SU-DHL-6 (cell line): ENCODE measurements around the gene RFTN1.
A peak's percentile ranks its signal among the peaks of the same experiment; 100 is the strongest.

Experiments
- H2AFZ ChIP-seq: fragments of 200-600 bp; sonication (generic); 2 replicates; pipeline ENCODE4 v1.6.1; 2014; ENCODE audit warnings: low read depth, mild to moderate bottlenecking, moderate library complexity, mixed read lengths, antibody characterized with exemption, low read length; ENCODE audit not compliant: severe bottlenecking
- H3F3A ChIP-seq: fragments of 200-600 bp; shearing (Covaris generic); 2 replicates; pipeline ENCODE4 v1.6.0; 2016; ENCODE audit warnings: antibody characterized with exemption, mild to moderate bottlenecking; ENCODE audit not compliant: insufficient read depth
- H3K27ac ChIP-seq: fragments of 200-600 bp; sonication (generic); 2 replicates; pipeline ENCODE4 v1.5.1; 2016; ENCODE audit warnings: low read depth, mild to moderate bottlenecking, low read length, moderate library complexity, mixed read lengths
- H3K27me3 ChIP-seq: fragments of 200-600 bp; sonication (generic), shearing (Covaris generic); 2 replicates; pipeline ENCODE4 v1.6.0; 2014; ENCODE audit warnings: mild to moderate bottlenecking, low read length
- H3K36me3 ChIP-seq: fragments of 200-600 bp; sonication (generic); 2 replicates; pipeline ENCODE4 v1.6.1; 2014; ENCODE audit warnings: mild to moderate bottlenecking, low read length, mixed read lengths
- H3K4me2 ChIP-seq: fragments of 300-600, 200-600 bp; shearing (Covaris generic), sonication (generic); 2 replicates; pipeline ENCODE4 v1.6.0; 2014; ENCODE audit warnings: low read length, low read depth, mild to moderate bottlenecking; ENCODE audit not compliant: poor library complexity, severe bottlenecking
- H3K4me3 ChIP-seq: fragments of 200-600 bp; sonication (generic); 2 replicates; pipeline ENCODE4 v1.5.1; 2014; ENCODE audit warnings: antibody characterized with exemption, low read length, mild to moderate bottlenecking, mixed read lengths; ENCODE audit not compliant: insufficient read depth, poor library complexity, severe bottlenecking
- H3K79me2 ChIP-seq: fragments of 200-600 bp; sonication (generic); 2 replicates; pipeline ENCODE4 v1.6.1; 2014; ENCODE audit warnings: mild to moderate bottlenecking, low read length, moderate library complexity; ENCODE audit not compliant: insufficient read depth
- H3K9ac ChIP-seq: fragments of 200-600 bp; sonication (generic); 2 replicates; pipeline ENCODE4 v1.7.0; 2014; ENCODE audit warnings: mild to moderate bottlenecking, low read length
- H3K9me2 ChIP-seq: fragments of 200-600 bp; sonication (generic); replicated peaks from 2 replicates; pipeline ENCODE4 v1.6.1; 2014; ENCODE audit warnings: low read length; ENCODE audit not compliant: insufficient read depth
- H3K9me3 ChIP-seq: fragments of 200-600 bp; sonication (generic); 2 replicates; pipeline ENCODE4 v1.6.1; 2014; ENCODE audit warnings: low read length, mixed read lengths; ENCODE audit not compliant: insufficient read depth
- H4K20me1 ChIP-seq: fragments of 200-600 bp; sonication (generic); 2 replicates; pipeline ENCODE4 v1.6.1; 2014; ENCODE audit warnings: low read depth, mild to moderate bottlenecking, antibody characterized with exemption, low read length, moderate library complexity, mixed read lengths
- EZH2phosphoT487 ChIP-seq: fragments of 200-600 bp; sonication (generic), shearing (Covaris generic); conservative IDR thresholded peaks from 2 replicates; pipeline ENCODE4 v1.6.1; 2018; ENCODE audit warnings: mild to moderate bottlenecking, antibody characterized with exemption, low read length, moderate library complexity, mixed read lengths
- TF ChIP-seq, protein P1 (sequence below): fragments of 200-600 bp; sonication (generic); IDR thresholded peaks from one replicate; pipeline ENCODE4 v1.5.1; 2017; ENCODE audit warnings: antibody characterized with exemption, mild to moderate bottlenecking, low read length, moderate library complexity; ENCODE audit not compliant: insufficient read depth, poor library complexity, severe bottlenecking

RFTN1 gene

DNA sequence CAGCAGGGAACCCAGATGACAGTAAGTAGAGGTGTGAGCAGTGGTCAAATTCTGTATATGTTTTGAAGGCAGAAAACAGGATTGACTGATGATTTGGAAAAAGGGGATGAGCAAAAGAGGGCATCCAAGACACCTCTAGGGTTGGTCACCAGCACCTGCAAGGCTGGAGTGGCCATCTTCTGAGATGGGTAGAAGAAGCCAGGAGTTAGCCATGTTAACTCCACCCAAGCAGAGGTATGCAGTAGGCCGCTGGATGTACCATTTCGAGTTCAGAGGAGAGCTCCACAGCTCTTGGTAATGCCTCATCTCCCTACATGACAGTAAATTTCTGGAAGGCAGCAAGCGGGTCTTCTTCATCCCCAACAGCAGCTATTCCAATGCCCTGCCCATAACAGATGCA is 7.0 kb downstream of the RFTN1 start:
- Histone ChIP-seq H3K79me2 (peaks cover 100% of the 10 kb centered on the region), H3K36me3 (peaks cover 33% of the 10 kb centered on the region), H3K4me2 (peak overlapping the region; percentile 97), H3F3A (peaks cover 30% of the 10 kb centered on the region), H4K20me1 (peaks cover 47% of the 10 kb centered on the region), H3K27ac (peak overlapping the region; percentile 21; the same call in 1 of the 2 replicates), H3K9ac (no peak overlapping the region), H3K27me3 (no peaks in the 10 kb centered on the region), H3K9me3 (no peaks in the 10 kb centered on the region), H3K9me2 (no peaks in the 10 kb centered on the region), H3K4me3 (no peak overlapping the region), H2AFZ (no peak overlapping the region)
- no peak for TF ChIP-seq EZH2phosphoT487
- TF ChIP-seq, protein P1, sequence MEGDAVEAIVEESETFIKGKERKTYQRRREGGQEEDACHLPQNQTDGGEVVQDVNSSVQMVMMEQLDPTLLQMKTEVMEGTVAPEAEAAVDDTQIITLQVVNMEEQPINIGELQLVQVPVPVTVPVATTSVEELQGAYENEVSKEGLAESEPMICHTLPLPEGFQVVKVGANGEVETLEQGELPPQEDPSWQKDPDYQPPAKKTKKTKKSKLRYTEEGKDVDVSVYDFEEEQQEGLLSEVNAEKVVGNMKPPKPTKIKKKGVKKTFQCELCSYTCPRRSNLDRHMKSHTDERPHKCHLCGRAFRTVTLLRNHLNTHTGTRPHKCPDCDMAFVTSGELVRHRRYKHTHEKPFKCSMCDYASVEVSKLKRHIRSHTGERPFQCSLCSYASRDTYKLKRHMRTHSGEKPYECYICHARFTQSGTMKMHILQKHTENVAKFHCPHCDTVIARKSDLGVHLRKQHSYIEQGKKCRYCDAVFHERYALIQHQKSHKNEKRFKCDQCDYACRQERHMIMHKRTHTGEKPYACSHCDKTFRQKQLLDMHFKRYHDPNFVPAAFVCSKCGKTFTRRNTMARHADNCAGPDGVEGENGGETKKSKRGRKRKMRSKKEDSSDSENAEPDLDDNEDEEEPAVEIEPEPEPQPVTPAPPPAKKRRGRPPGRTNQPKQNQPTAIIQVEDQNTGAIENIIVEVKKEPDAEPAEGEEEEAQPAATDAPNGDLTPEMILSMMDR: no peak

GRCh38 chr3:16504692-16505091 is 8.8 kb downstream of the RFTN1 start:
- no peak overlapping the region for H2AFZ ChIP-seq
- H3F3A ChIP-seq: peaks cover 25% of the 10 kb centered on the region
- no peaks in the 10 kb centered on the region for H3K27me3 ChIP-seq
- peaks cover 50% of the 10 kb centered on the region for H3K36me3 ChIP-seq
- no peak overlapping the region for H3K4me3 ChIP-seq
- TF ChIP-seq EZH2phosphoT487: no peak
- TF ChIP-seq, protein P1: no peak
- H3K9me3 ChIP-seq: no peaks in the 10 kb centered on the region
- H3K79me2 ChIP-seq: peaks cover 100% of the 10 kb centered on the region
- H3K9ac ChIP-seq: no peak overlapping the region; the same call in 1 of the 2 replicates
- no peaks in the 10 kb centered on the region for H3K9me2 ChIP-seq
- H4K20me1 ChIP-seq: peaks cover 63% of the 10 kb centered on the region
- peak overlapping the region; percentile 45 for H3K27ac ChIP-seq
- H3K4me2 ChIP-seq: peak overlapping the region; percentile 14

- H3K27me3 ChIP-seq: no peaks in the 10 kb centered on the region
- H3K4me2 ChIP-seq: peak overlapping the region; percentile 14
- H3K79me2 ChIP-seq: peaks cover 100% of the 10 kb centered on the region
- H3K9ac ChIP-seq: no peak overlapping the region
- no peak for TF ChIP-seq EZH2phosphoT487
- TF ChIP-seq, protein P1: no peak
- H3K27ac ChIP-seq: peak overlapping the region; percentile 45
- no peak overlapping the region for H2AFZ ChIP-seq
- H3K9me3 ChIP-seq: no peaks in the 10 kb centered on the region
- peaks cover 52% of the 10 kb centered on the region for H3K36me3 ChIP-seq
- H3F3A ChIP-seq: peaks cover 25% of the 10 kb centered on the region
- H4K20me1 ChIP-seq: peaks cover 67% of the 10 kb centered on the region
- H3K4me3 ChIP-seq: no peak overlapping the region
- H3K9me2 ChIP-seq: no peaks in the 10 kb centered on the region
Measured at GRCh38 chr3:16504242-16504641, 9.3 kb downstream of the RFTN1 start.
